ENCODE measurements around the gene ABCA6.
A peak's percentile ranks its signal among the peaks of the same experiment; 100 is the strongest.
"Not testable (repeated sequence)": the region's sequence is repeated elsewhere in the genome, so short reads cannot be mapped to it uniquely, and the experiment has no call there.

Gene ABCA6

DNA sequence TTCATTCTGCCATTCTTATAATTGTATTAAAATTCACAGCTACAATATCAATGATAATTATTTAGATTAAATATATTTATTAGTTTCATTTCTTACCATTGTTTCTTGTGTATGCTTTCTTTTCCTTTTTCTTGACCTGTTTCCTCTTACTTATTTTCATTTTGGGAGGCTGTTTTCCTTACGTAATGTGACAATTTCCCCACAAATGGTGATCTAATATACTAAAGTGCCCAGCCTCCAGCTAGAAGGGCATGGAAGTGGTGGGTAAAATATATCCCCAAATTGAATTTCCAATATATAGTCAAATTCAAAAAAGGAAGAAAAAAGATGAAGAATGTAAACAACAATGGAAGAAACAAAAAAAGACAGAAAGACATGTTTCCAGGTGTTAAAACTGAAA is 1.5 kb upstream of the ABCA6 start:
- peak; percentile 52 to 82 (median 70) for DNase-seq

DNA sequence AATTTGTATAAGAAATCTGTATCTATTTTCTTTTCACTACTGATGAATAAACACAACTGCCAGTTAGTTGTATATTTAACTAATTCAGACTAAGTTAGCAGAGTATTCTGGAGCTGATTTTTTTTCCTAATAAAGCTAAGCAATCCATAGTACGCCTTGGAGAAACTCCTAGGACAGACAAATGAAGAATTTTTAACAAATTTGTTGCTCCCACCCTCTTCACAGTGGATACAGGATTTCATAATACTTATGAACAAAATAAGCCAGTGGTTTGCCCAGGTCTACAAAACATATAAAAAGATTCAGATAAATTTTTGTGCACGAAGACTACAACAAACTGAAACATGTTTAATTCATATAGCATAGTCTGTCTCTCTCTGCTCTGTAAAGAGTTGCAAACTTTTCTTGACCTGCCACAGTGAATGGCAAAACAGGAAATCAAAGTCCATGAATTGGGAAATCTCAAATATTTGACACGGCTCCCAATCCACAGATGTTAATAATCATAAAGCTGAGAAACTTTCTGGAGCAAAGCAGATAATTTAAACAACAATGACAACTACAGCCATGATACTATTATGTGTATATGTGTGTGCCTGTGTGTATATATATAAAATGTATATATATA is 594 bp upstream of the ABCA6 start:
- no peak for DNase-seq

DNA sequence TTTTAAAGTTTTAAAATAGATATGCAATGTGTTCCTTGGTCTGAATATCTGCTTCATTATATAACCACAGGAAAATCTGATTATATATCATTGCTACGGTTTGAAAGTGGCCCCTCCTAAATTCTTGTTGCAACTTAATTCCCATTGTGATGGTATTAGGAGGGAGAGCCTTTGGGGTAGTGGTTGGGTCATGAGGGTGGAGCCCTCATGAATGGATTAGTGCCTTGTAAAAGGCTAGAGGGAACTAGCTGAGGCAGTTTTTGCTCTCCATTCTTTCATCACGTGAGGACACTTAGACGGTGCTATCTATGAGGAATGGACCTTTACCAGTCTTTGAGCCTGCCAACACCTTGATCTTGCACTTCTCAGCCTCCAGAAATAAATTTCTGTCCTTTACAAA is 7.6 kb downstream of the ABCA6 start:
- no peak for DNase-seq

DNA sequence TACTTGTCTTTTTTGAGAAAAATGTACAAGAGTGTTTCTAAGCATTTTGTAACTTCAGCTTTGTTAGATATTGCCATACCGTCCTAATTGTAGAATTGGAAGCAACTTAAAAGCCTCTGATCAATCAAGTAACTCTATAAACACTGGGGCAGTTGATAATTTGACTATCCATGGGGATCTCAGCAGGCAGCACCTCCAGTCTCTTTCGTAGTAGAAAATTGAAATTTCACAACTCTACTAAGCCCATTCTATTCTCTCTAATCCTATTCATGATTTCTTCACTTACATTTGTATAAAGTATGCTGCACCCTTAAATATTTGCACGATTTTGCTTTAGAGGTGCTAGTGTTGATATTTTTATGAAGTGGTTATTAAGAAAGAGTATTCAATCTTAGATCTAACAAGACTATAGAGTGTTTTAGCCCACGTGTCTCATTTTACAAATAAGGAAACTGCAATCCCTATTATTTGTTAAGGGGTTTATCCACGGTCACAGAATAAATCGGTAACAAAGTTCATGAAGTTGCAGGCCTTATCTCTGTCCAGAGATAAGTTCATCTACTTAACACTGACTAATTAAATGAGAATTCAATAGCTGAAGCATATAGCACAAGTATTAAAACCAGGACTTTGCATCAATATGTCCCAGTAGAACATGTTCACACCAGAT is 10.9 kb downstream of the ABCA6 start:
- DNase-seq, result no peak

DNA sequence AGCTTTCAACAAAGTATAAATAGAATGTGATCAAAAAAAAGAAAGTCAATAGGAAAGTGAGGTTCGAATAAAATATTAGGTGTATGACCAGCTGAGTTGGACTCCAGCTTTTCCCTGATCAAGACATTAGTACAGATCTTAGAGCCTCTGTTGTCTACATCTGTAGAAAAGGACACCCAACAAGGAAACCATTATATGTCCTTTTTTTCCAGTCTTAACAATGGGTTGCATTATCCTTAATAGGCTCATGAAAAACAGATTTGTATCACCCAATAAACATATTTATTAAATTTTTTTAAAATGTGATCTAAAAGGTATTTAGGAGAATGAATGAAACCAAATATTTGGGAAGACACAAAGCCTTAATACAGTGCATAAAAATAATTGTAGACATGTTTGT is 18.1 kb downstream of the ABCA6 start:
- no peak for DNase-seq

DNA sequence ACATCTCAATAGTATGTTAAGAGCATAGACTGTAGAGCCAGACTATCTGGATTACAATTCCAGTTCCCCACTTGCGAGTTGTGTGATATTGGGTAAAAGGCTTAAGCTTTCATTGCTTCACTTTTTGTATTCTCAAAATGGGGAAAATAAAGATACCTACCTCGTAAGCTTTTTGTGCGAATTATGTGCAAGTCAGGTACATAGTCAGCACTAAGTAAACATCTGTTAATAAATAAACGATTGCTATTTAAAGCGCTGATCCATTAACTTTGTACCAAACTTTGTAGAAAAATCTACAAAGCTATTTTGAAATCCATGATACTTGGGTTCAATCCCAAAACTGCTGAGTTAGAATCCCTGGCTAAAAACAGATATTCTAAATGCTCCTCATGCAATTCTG is 19.6 kb downstream of the ABCA6 start:
- no peak for DNase-seq

DNA sequence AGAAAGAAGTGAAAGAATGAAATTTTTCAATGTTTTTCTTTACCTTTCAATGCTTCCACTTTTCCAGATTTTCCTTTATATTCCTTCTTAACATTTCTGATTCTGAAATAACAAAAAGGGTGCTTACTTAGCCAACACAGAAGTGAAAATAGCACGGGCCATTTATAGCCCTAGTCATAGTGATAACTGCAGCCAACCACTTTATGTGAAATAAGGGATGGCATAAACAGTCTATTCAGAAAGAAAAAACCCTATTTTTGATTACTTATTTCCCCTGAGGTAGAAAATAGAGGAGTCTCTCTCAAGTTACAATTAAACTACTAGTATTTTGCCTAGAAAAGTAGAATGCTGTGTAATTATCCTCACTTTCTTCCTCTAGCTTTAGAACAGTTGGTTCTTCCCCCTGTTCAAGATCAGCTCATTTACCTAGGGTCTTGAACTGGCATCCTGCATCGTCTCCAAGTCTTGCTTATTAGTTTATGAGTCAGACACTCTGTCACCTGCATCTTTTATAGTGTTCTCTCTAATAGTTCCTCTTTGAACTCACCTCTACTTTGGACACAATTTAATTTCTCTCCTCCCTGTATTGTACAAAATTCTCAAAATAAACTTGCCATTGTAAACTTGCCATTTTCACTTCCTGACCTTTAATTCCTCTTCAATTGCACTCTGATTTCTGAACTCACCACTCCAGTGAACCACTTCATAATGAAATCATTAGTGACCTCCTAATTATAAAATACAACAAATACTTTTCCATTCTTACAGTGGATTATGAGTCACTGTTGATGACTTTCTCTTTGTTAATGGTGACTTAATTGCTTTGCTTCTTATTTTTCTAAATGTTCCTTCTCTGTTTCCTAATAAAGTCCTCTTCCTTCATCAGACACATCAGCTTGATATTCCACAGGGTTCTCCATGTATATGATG is 23.6 kb downstream of the ABCA6 start:
- peak in 2 of 3 donors; percentile 79 to 81 for DNase-seq

DNA sequence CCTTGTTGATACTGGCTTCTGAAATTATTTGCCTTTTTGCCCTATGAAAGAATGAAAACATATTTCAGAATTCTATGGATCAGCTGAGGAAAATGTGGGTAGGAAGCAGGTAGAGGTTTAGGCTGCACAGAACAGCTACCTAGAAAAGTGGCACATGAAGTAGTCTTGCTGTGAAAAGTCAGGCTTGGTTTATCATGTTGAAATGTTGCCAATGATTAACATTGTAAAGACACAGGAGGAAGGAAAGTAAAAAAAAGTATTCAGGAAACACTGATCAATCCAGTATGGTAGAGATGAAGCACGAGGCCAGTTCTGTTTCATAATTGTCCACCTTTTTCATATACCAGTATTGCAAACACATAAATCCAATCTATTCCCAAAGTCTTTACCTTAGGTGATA is 29.9 kb downstream of the ABCA6 start:
- DNase-seq, result no peak

DNA sequence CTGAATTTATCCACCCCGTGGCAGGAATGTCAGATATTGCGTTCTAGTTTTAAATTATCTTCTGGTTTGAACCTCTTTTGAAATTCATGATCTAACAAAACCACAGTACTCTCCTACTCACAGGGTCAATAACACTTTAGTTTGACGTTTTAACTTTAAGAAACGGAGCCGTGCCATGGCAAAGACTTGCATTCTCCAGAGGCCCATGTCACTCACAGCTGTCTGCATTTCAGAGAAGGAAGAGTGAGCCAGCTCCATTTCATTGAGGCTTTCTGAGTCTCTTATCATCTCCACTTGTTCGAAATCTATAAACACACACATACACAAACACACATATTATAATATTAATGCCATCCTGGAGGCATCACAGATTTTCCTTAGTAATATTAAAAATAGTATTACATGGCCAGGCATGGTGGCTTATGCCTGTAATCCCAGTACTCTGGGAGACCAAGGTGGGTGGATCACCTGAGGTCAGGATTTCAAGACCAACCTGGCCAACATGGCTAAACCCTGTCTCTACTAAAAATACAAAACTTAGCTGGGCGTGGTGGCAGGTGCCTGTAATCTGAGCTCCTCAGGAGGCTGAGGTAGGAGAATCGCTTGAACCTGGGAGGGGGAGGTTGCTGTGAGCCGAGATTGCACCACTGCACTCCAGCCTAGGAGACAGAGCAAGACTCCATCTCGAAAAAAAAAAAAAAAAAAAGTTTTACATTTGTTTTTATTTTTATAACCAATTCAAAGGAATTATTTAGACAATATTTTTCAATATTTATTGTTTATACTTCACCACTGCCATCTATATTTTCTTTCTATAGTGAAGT is 35.6 kb downstream of the ABCA6 start:
- DNase-seq, result no peak

DNA sequence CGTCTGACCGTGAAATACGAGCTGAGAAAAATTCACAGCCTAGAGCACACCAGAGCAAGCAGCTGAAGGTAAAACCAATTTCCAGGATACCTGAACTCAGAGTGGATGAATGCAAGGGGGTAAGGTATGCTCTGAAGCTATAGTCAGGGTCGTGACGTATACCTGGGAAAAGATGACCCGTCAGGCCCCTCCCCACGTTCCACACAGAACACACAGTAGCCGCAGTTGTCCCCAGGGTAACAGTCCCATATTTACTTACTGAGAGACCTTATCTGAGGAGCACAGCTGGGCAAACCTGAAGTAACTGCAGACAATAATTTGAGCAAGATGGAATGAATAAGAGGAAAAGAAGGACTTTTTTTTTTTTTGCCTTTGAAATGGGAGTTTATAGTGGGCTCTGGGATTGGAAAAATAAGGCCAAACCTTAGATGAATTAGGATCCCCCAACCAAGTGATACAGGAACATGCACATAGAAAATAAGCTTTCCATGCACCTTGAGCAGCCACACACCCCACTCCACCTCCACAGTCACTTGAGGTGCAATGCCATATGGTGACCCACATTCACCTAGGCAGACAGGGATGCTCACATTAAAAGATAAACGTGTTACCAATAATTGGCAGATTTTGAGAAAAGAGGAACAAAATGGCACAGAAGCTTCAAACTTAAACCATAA is 38.0 kb downstream of the ABCA6 start:
- DNase-seq, result no peak

DNA sequence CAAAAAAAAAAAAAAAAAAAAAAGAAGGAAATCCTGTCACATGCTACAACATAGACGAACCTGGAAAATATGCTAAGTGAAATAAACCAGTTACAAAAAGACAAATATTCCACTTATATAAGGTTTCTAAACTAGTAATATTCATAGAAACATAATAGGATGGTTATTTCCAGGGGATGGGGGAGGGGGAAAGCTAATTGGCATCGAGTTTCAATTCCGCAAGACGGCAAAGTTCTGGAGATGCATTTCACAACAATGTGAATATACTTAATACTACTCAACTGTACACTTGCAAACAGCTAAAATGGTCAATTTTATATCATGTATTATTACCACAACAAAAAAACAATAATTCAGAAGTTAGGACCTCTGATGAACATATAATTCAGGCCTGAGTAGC is 43.1 kb downstream of the ABCA6 start:
- DNase-seq, result peak; percentile 47 to 62 (median 54)

DNA sequence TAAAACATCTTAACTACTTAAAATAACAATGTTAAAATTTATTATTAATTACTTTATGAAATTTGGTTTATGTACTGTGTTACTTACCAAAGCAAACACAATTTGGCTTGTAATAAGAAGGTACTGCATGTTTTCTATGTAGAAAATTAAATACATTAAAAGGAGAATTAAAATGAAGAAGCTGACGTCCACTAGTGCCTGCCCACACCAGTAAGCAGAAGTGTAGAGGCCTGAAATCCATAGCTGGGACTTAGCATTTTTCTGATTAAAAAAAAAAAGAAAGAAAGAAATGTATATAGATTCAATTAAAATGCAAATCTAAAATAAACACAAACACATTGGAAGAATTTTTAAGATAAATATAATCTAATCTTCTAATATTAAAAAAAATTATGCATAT is 45.2 kb downstream of the ABCA6 start:
- peak in 2 of 3 donors; percentile 29 to 49 for DNase-seq

DNA sequence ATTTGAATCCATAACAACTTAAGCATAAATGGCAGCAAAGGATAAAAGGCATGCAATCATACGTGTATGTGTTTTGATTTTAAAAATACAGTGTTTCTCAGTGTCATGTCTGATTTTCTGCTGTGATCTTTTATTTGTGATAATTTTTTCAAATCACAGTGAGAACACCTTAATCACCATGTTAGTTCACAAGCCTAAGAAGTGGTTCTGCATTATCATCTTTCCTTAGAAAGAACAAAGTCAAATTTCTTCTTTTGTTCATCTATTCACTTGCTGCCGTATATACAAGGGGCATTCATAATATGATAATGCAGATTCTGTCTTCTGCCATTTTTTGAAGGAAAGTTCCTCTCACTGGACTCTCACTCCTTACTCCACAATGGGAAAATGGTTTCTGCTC is 47.7 kb downstream of the ABCA6 start:
- no peak for DNase-seq

DNA sequence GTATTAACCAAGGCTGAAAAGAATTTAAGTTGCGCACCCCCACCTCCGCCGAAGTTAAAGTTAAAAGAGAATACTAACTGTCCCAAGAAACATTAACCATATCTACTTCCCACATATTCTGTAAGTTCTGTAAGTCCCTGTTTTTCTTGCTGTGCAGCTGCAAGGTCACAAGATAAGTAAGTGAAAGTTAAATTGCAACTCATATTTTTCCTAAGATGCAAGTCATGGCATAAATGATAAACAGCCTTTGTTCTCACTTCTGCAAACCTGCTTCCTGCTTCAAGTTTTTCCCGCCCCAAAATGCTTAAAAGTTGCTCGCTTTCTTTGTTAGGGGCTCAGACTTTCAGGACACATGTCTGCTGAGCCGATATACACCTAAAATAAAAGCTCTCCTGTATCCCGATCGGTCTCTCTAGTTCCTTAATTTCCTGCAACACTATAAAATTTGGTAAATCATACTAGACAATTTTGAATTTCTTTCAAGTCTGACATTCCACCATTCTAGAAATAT is 48.4 kb downstream of the ABCA6 start:
- DNase-seq, result peak; percentile 57 to 82 (median 74)

DNA sequence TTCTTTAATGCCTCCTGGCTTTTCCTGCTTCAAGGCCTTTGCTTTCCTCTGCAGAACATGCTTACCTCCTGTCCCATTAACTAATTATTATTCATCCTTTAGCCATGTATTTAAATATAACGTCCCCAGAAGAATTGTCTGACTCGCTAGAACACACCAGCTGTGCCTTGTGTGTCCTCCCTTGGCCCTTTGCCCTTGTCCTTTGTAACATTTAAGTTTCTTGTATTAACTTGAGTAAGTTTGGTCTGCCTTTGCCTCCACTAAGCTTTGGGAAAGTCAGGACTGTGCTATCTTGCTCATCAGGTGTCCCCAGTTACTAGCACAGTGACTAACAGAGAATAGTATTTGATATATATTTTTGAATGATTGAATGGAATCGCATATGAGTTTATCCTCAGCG is 51.3 kb downstream of the ABCA6 start:
- no peak for DNase-seq

DNA sequence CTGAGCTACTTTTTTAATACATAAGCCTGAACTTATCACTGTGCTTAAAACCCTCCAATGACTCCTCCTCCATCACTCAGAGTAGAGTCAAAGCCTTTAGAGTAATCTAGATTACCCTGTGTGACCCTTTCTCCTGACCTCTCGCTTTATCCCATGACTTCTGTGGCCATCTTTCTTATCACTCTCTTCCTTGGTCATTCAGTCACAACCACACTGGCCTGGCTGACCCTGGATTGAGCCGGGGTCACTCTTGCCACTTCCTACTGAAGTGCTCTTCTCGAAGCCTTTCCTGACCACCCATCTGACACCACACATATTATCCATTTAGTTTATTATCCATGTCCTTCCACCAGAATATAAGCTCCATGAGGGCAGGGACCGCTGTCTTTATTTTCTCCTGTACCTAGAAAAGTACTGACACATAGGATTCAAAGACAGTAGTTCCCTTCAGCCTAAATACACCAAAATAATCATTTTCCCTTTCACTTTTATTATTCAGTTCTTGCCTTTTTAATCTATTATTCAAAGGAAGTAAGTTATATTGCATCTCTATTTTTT is 53.0 kb downstream of the ABCA6 start:
- DNase-seq, result no peak

DNA sequence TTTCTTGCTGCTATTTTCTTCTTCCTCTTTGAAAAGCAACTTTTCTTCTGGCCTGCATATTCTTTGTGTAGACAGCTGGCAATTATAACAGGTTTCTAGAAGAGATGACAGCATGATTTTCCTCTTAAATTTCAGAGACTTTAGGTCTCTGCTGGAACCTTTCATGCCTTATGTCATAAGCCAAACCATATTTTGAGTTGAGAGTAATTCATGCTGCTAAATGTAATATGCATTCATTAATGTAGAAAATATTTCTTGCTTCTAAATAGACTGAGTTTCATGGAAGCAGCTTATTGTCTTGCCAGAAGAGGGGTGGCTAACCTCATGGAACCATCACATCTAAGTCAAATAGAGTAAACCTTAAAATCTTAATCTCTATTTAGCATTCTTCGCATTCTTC is 55.1 kb downstream of the ABCA6 start:
- DNase-seq, result no peak

DNA sequence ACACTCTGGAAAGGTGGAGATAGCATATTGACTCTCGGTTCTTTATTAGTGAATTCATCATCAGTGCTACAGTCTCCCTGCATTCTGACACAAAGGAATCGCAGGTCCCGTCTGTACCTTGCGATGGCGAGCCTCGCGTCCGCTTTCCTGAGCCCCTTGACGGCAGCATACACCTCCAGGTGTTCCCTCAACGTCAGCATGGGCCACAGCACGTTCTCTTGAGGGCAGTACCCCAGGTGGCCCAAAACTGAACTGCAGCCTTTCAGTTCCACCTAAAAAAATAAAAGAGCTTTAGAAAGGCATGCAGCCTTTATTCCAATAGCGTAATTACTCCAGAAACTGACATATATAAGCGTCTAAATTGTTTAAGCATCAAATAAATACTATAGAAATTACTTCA is 56.8 kb downstream of the ABCA6 start:
- DNase-seq, result peak in 1 of 3 donors; percentile 14

DNA sequence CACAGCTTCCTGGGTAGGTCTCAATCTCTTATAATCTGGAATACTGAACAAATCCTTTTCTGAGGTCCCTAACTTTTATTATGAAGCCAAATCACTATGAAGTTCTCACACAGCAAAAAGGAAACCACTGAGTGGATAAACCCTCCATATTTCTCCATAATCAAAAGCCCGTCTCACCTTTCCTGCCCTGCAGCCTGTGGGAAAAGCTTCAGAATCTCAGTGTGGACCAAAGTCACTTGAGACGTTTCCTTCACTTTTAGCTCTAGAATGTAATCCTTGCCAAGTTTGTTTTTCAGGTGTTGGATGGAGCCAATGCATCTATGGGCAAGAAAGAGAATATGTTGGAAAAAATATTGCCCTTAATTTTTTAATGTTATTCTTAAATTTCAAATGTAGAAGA is 59.0 kb downstream of the ABCA6 start:
- DNase-seq, result no peak

DNA sequence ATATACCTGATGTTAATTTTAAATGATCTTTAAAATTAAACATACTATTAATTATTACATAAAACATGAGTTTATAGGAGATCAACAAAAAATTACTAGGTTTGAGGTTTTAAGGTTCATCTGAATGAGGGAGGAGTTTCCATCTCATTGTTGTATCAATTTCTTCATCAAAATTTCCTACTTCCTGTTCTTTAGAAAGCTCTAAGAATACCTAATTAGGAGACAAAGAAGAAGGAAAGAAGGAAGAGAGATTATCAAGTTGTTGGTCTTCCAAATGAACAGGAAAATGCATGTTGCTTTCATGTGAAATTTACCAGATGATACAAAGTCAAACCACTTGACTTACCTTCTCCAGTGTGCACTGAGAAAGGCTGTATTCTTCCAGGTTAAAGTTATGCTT is 62.8 kb downstream of the ABCA6 start:
- peak in 2 of 3 donors; percentile 52 to 57 for DNase-seq

DNA sequence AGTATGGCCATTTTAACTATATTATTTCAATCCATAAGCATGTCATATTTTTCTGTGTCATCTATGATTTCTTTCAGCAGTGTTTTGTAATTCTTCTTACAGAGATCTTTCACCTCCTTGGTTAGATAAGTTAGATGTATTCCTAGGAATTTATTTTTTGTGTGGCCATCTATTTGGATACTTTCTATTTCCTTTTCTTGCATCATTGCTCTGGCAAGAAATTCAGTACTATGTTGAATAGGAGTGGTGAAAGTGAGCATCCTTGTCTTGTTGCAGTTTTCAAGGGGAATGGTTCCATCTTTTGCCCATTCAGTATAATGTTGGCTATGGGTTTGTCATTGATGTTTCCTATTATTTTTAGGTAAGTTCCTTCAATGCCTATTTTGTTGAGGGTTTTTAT is 65.9 kb downstream of the ABCA6 start:
- DNase-seq, result no peak

DNA sequence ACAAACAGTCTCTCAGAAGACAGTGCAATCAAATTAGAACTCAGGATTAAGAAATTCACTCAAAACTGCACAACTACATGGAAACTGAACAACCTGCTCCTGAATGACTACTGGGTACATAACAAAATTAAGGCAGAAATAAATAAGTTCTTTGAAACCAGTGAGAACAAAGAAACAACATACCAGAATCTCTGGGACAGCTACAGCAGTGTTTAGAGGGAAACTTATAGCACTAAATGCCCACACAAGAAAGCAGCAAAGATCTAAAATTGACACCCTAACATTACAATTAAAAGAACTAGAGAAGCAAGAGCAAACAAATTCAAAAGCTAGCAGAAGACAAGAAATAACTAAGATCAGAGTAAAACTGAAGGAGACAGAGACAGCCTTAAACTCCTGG is 68.3 kb downstream of the ABCA6 start:
- DNase-seq, result not testable (repeated sequence)
